WTC11 (cell line): Measurements from ENCODE around the gene SFRP2. TPM values are rescaled to one million over a fixed set of nuclear protein-coding genes. Genes with fewer than 3 reads are reported as not detected.

ENCODE experiments used
- ATAC-seq: fragments of 200-7000 bp; cut with Tn5 transposase; 2 replicates; pipeline ENCODE4 v1.10.0; 2021; ENCODE audit warnings: mild to moderate bottlenecking, moderate library complexity
- CTCF ChIA-PET: fragments of 300-600 bp; sonication (Branson Sonifier 250); formaldehyde crosslinking; loops from one replicate; lab custom pipeline; 2021; ENCODE audit warnings: antibody characterized with exemption; lab: Charles Lee
- POLR2A ChIA-PET: fragments of 350-600 bp; sonication (Branson Sonifier 250); formaldehyde crosslinking; loops from one replicate; lab custom pipeline; 2021; ENCODE audit warnings: antibody characterized with exemption; lab: Charles Lee
- DNase-seq: peaks from one replicate; pipeline ENCODE4 v3.0.0; 2021; ENCODE audit warnings: low spot score
- H3K27ac Mint-ChIP-seq: 2 replicates; pipeline ENCODE4 v1.8.0; 2021; ENCODE audit warnings: mixed read lengths
- H3K27me3 Mint-ChIP-seq: 2 replicates; pipeline ENCODE4 v1.8.0; 2021; ENCODE audit warnings: low read depth, mild to moderate bottlenecking, moderate library complexity, mixed read lengths
- H3K36me3 Mint-ChIP-seq: 2 replicates; pipeline ENCODE4 v1.8.0; 2021; ENCODE audit warnings: mixed read lengths
- H3K4me1 Mint-ChIP-seq: 2 replicates; pipeline ENCODE4 v1.8.0; 2022; ENCODE audit warnings: mixed read lengths
- H3K4me3 Mint-ChIP-seq: 2 replicates; pipeline ENCODE4 v1.8.0; 2021; ENCODE audit warnings: mild to moderate bottlenecking, moderate library complexity, mixed read lengths
- H3K9me3 Mint-ChIP-seq: 2 replicates; pipeline ENCODE4 v1.8.0; 2021; ENCODE audit warnings: mixed read lengths
- AR ChIP-seq: fragments of 250-450 bp; sonication (Bioruptor Pico); IDR thresholded peaks from 2 replicates; pipeline ENCODE4 v1.9.0; 2021; ENCODE audit warnings: mild to moderate bottlenecking
- CDX4 ChIP-seq: fragments of 250-450 bp; sonication (Bioruptor Pico); IDR thresholded peaks from 2 replicates; pipeline ENCODE4 v1.9.0; 2021; ENCODE audit warnings: moderate library complexity, mild to moderate bottlenecking, inconsistent platforms, borderline replicate concordance
- ETV6 ChIP-seq: sonication (generic); formaldehyde crosslinking; IDR thresholded peaks from 2 replicates; pipeline ENCODE4 v1.8.1; 2022; ENCODE audit warnings: mild to moderate bottlenecking, missing genetic modification reagents
- FOXP1 ChIP-seq: sonication (generic); formaldehyde crosslinking; IDR thresholded peaks from 2 replicates; pipeline ENCODE4 v1.8.0; 2022; ENCODE audit warnings: missing genetic modification reagents, mild to moderate bottlenecking, moderate library complexity, borderline replicate concordance
- GABPB1 ChIP-seq: sonication (generic); formaldehyde crosslinking; IDR thresholded peaks from 2 replicates; pipeline ENCODE4 v1.8.1; 2023; ENCODE audit warnings: mild to moderate bottlenecking, missing genetic modification reagents
- HMGXB4 ChIP-seq: sonication (generic); formaldehyde crosslinking; IDR thresholded peaks from 2 replicates; pipeline ENCODE4 v1.8.1; 2023; ENCODE audit warnings: mild to moderate bottlenecking, moderate library complexity, missing genetic modification reagents
- IRF1 ChIP-seq: sonication (generic); formaldehyde crosslinking; IDR thresholded peaks from 2 replicates; pipeline ENCODE4 v1.8.0; 2023; ENCODE audit warnings: missing genetic modification reagents
- IRF2 ChIP-seq: sonication (generic); formaldehyde crosslinking; IDR thresholded peaks from 2 replicates; pipeline ENCODE4 v1.8.0; 2022; ENCODE audit warnings: low read depth, missing genetic modification reagents, borderline replicate concordance
- JUN ChIP-seq: sonication (generic); formaldehyde crosslinking; IDR thresholded peaks from 2 replicates; pipeline ENCODE4 v1.8.0; 2023; ENCODE audit warnings: mild to moderate bottlenecking, missing genetic modification reagents
- MAX ChIP-seq: sonication (generic); formaldehyde crosslinking; IDR thresholded peaks from 2 replicates; pipeline ENCODE4 v1.8.0; 2022; ENCODE audit warnings: mild to moderate bottlenecking, missing genetic modification reagents
- MLX ChIP-seq: sonication (generic); formaldehyde crosslinking; IDR thresholded peaks from 2 replicates; pipeline ENCODE4 v1.8.1; 2023; ENCODE audit warnings: mild to moderate bottlenecking, missing genetic modification reagents, moderate library complexity
- NR2C2 ChIP-seq: sonication (generic); formaldehyde crosslinking; IDR thresholded peaks from 2 replicates; pipeline ENCODE4 v1.8.0; 2022; ENCODE audit warnings: mild to moderate bottlenecking, missing genetic modification reagents
- SMAD3 ChIP-seq: sonication (generic); formaldehyde crosslinking; IDR thresholded peaks from 2 replicates; pipeline ENCODE4 v1.8.0; 2022; ENCODE audit warnings: missing genetic modification reagents, mild to moderate bottlenecking, borderline replicate concordance
- SMAD4 ChIP-seq: sonication (generic); formaldehyde crosslinking; IDR thresholded peaks from 2 replicates; pipeline ENCODE4 v1.8.0; 2022; ENCODE audit warnings: mild to moderate bottlenecking, missing genetic modification reagents
- SP1 ChIP-seq: sonication (generic); formaldehyde crosslinking; conservative IDR thresholded peaks from 2 replicates; pipeline ENCODE4 v1.8.1; 2022; ENCODE audit warnings: missing genetic modification reagents
- TEAD1 ChIP-seq: sonication (generic); formaldehyde crosslinking; IDR thresholded peaks from 2 replicates; pipeline ENCODE4 v1.8.0; 2022; ENCODE audit warnings: mild to moderate bottlenecking, missing genetic modification reagents
- ZBTB21 ChIP-seq: sonication (generic); formaldehyde crosslinking; IDR thresholded peaks from 2 replicates; pipeline ENCODE4 v1.8.1; 2023; ENCODE audit warnings: mild to moderate bottlenecking, missing genetic modification reagents, borderline replicate concordance
- ZNF138 ChIP-seq: sonication (generic); formaldehyde crosslinking; conservative IDR thresholded peaks from 2 replicates; pipeline ENCODE4 v1.8.1; 2022; ENCODE audit warnings: mild to moderate bottlenecking, moderate library complexity, missing genetic modification reagents
- ZNF281 ChIP-seq: sonication (generic); formaldehyde crosslinking; IDR thresholded peaks from 2 replicates; pipeline ENCODE4 v1.8.0; 2023; ENCODE audit warnings: mild to moderate bottlenecking, missing genetic modification reagents
- ZNF317 ChIP-seq: sonication (generic); formaldehyde crosslinking; IDR thresholded peaks from 2 replicates; pipeline ENCODE4 v1.8.1; 2023; ENCODE audit warnings: low read depth, mild to moderate bottlenecking, moderate library complexity, missing genetic modification reagents, borderline replicate concordance
- total RNA-seq: library from RNA; stranded (reverse); gene quantifications from 3 replicates; pipeline ENCODE4 v1.2.3, GENCODE V29; 2021

SFRP2 gene
- total RNA-seq, 1 experiment from 2014 or later = 417 TPM

- no peak for TF ChIP-seq GABPB1 (CRISPR knock-in tag)
- TF ChIP-seq ZNF138 (CRISPR knock-in tag) = no peak
- TF ChIP-seq NR2C2 (CRISPR knock-in tag) = no peak
- no peak for TF ChIP-seq IRF2 (CRISPR knock-in tag)
- TF ChIP-seq JUN (CRISPR knock-in tag) = no peak
Measured at GRCh38 chr4:153777421-153777820, 11.5 kb downstream of the SFRP2 start (continued).

GRCh38 chr4:153776601-153777000 lies 12.3 kb downstream of the SFRP2 start:
- ATAC-seq (no peak), DNase-seq (no peak)
- Mint-ChIP-seq H3K27me3 (no peaks in the 10 kb centered on the region), H3K27ac (no peak overlapping the region), H3K4me1 (peaks cover 43% of the 10 kb centered on the region), H3K36me3 (peaks cover 31% of the 10 kb centered on the region), H3K4me3 (no peak overlapping the region), H3K9me3 (peaks cover 13% of the 10 kb centered on the region)
- ChIA-PET CTCF (interaction anchor here (1.1 to 1.7 kb wide), 3 partner anchors 10 to 242 kb away, joined by 4 to 12 read pairs (median 5); no protein-coding TSS in a partner anchor), POLR2A (no interaction called here)
- peak; percentile 62; the same call in 1 of the 2 replicates for TF ChIP-seq ZNF317 (CRISPR knock-in tag)
- no peak for TF ChIP-seq FOXP1 (CRISPR knock-in tag)

GRCh38 chr4:153773236-153773690 lies 15.6 kb downstream of the SFRP2 start:
- ChIA-PET POLR2A (no interaction called here), CTCF (interaction anchor here (1.3 to 1.6 kb wide), 3 partner anchors 8 to 733 kb away, joined by 3 to 6 read pairs (median 4); no protein-coding TSS in a partner anchor)
- H3K4me3 Mint-ChIP-seq = no peak overlapping the region
- peak; percentile 99 for ATAC-seq
- H3K27ac Mint-ChIP-seq = peak overlapping the region; percentile 32; the same call in 1 of the 2 replicates
- TF ChIP-seq MAX (CRISPR knock-in tag) (no peak), SP1 (CRISPR knock-in tag) (0 out of 2 replicates have a peak, but pooled peaks have one; percentile 39)
- H3K27me3 Mint-ChIP-seq = no peaks in the 10 kb centered on the region
- peaks cover 21% of the 10 kb centered on the region for H3K36me3 Mint-ChIP-seq
- H3K9me3 Mint-ChIP-seq = peaks cover 21% of the 10 kb centered on the region
- H3K4me1 Mint-ChIP-seq = peaks cover 28% of the 10 kb centered on the region
- peak; percentile 68 for DNase-seq

- DNase-seq (no peak), ATAC-seq (no peak)
- POLR2A ChIA-PET = no interaction called here
- Mint-ChIP-seq H3K27ac (no peak overlapping the region), H3K9me3 (peaks cover 20% of the 10 kb centered on the region), H3K27me3 (no peaks in the 10 kb centered on the region), H3K4me1 (peaks cover 21% of the 10 kb centered on the region), H3K36me3 (peaks cover 15% of the 10 kb centered on the region), H3K4me3 (no peak overlapping the region)
- CTCF ChIA-PET = interaction anchor here (1.2 kb wide), 1 partner anchor 22 kb away, joined by 3 read pairs; no protein-coding TSS in a partner anchor
- TF ChIP-seq CDX4 (no peak), TEAD1 (CRISPR knock-in tag) (no peak), SMAD3 (CRISPR knock-in tag) (no peak), NR2C2 (CRISPR knock-in tag) (no peak), IRF1 (CRISPR knock-in tag) (no peak), ZNF281 (no peak), AR (CRISPR knock-in tag) (no peak), MLX (CRISPR knock-in tag) (no peak), ZBTB21 (CRISPR knock-in tag) (no peak), HMGXB4 (no peak), ETV6 (CRISPR knock-in tag) (no peak), SMAD4 (CRISPR knock-in tag) (no peak)
Measured at GRCh38 chr4:153771046-153771445, 17.8 kb downstream of the SFRP2 start.
